SH-SY5Y (cell line): ENCODE results near the gene CSRNP3.

Experiments
- GATA2 ChIP-seq: IDR thresholded peaks from 2 replicates; pipeline ENCODE4 v1.6.1; 2011; ENCODE audit warnings: mild to moderate bottlenecking, low read depth, low read length
- GATA3 ChIP-seq: IDR thresholded peaks from 2 replicates; pipeline ENCODE4 v1.6.1; 2011; ENCODE audit warnings: low read depth, mild to moderate bottlenecking, low read length, moderate library complexity

- TF ChIP-seq GATA2 (no peak), GATA3 (no peak)
These were observed 196.1 kb downstream of the CSRNP3 start for GRCh38 chr2:165665614-165666013.
